Measurements from ENCODE around the gene UQCC2.
A peak's percentile ranks its signal among the peaks of the same experiment; 100 is the strongest.

The UQCC2 gene

GRCh38 chr6:33744001-33744848 lies 32.7 kb upstream of the UQCC2 start:
- peak; percentile 69 for DNase-seq

DNA sequence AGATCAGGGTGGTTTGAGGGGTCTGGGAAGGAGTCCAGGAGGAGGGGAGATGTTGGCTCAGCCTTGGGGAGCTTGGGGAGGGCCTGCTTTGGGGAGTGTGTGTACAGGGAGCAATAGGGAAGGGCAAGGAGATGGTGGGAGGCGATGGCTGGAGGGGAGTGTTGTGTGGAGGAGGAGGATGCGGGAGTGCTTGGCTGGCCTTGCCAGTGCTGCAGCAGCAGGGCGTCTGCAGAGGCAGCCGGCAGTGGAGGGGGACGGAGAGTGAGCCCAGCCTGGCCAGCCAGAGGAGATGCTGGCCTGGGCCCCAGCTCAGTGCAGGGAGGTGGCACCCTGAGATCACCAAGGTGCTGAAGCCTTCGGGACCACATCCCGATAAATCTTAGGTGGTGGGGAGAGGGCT lies 31.3 kb upstream of the UQCC2 start:
- DNase-seq, result no peak

- peak; percentile 23 for DNase-seq
Observed at GRCh38 chr6:33742092-33742491, 30.6 kb upstream of the UQCC2 start.

GRCh38 chr6:33740794-33741193 lies 29.3 kb upstream of the UQCC2 start:
- no peak for DNase-seq

GRCh38 chr6:33740204-33740608 lies 28.7 kb upstream of the UQCC2 start:
- DNase-seq, result no peak

- no peak for DNase-seq
Observed at GRCh38 chr6:33739571-33739970, 28.1 kb upstream of the UQCC2 start.

GRCh38 chr6:33738879-33739278 lies 27.4 kb upstream of the UQCC2 start:
- no peak for DNase-seq

GRCh38 chr6:33738153-33738552 lies 26.7 kb upstream of the UQCC2 start:
- DNase-seq, result no peak

- no peak for DNase-seq
Observed at GRCh38 chr6:33737267-33738026, 25.9 kb upstream of the UQCC2 start.

DNA sequence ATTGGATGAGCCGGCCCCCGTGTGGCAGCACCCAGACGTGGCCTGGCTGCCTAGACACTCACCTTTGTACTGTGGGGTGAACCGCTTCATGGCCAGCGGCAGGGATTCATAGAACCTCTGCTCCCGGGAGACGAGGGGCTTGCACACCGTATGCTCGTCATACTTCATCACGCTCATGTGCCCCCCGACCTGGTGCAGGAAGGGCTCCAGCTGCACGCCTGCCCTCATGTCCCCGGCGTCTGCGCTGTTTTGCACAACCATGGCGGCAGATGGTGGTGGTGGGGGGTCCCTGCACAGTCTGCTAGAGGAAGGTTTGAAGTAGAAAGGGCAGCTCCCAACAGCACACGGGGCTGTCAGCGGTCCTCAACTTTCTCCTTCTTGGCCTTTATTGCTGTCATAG lies 23.7 kb upstream of the UQCC2 start:
- no peak for DNase-seq

DNA sequence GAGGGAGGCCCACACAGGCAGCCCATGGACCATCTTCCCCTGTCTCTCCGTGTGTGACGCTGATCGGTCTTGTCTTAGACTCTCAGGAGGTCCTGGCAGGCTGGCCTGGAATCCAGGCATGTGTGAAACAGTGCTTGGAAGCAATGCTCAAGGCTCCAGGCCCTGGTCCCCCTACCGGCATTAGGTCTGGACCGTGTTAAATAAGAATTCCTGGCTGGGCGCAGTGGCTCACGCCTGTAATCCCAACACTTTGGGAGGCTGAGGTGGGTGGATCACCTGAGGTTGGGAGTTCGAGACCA lies 22.2 kb upstream of the UQCC2 start:
- DNase-seq, result no peak

GRCh38 chr6:33732817-33733708 lies 21.6 kb upstream of the UQCC2 start:
- DNase-seq, result peak; percentile 38

- no peak for DNase-seq
Observed at GRCh38 chr6:33732385-33732784, 20.9 kb upstream of the UQCC2 start.

GRCh38 chr6:33731751-33732282 lies 20.3 kb upstream of the UQCC2 start:
- DNase-seq, result no peak

DNA sequence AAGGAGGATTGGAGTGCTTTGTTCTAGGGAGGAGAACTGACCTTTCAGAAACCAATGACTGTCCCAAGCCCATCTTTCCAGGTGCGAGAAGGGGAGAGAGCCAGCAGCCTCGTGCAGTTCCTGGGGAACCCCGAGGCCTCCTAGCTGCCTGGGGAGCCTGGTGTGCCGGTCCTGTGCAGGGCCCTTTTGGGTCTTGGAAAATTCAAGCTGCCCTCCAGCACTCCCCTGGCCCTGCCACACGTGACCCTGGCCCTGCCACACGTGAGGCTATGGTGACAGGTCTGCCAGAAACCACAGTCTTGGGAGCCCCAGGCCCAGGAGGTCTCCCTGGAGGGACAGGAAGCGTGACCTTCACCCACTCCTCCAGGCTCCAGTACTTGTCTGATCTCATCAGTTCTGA lies 19.5 kb upstream of the UQCC2 start:
- no peak for DNase-seq

DNA sequence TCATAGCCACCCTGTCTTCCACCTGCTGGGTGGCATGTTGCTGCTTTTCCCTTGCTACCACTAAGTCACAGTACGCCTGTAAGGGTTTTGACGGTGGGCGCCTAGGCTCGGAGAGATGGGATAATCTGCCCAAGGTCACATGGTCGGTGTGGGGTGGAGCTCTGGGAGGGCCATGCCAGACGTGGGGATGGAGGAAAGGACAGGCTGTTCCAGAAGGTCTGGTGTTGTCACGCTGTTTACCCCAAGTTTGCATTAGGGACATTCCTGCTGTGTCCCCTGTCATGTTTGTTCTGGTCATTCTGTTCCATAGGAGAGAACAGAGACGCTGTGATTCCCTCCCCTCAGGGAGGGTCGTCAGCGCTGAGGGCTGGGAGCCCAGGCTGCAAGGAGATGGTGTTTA lies 19.1 kb upstream of the UQCC2 start:
- no peak for DNase-seq

- no peak for DNase-seq
Observed at GRCh38 chr6:33729059-33729458, 17.6 kb upstream of the UQCC2 start.

DNA sequence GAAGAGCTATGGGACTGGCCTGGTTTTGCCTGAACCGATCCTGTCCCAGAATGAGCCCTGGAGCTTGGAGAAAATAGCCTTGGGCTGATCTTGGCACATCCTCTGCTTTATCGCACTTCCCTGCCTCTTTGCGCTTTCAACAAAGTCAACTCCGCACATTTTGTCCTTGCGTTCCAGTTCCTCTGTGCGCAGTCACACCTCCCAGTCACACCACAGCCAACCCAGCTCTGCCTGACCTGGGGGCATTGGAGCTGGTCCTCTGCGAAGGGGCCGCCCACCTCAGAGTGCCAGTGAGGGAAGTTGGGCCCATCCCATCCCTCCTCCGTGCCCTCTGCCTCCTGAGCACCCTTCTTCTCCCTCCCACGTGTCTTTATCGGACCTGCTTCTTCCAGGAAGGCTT lies 16.9 kb upstream of the UQCC2 start:
- no peak for DNase-seq

DNA sequence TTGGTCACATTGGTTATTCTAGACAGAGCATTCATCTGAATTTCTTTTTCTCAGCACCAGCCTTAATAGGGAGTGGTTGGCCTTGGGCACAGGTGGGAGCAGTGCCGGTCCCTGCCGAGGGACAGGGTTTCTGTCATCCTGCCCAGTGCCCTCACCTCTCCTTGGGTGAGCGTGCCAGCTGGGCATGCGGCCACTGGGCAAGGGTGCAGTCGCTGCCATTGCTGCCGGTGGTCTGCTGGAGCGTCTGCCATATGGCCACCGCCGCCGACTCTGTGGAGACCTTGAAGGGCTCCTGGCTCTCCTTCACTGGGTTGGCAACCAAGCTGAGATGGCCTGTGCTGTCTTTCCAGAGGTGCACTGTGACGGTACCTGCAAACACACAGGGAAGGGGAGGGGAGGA lies 16.4 kb upstream of the UQCC2 start:
- DNase-seq, result no peak

- no peak for DNase-seq
Observed at GRCh38 chr6:33727126-33727525, 15.6 kb upstream of the UQCC2 start.

- no peak for DNase-seq
Observed at GRCh38 chr6:33726696-33727095, 15.2 kb upstream of the UQCC2 start.

- DNase-seq, result no peak
Observed at GRCh38 chr6:33725891-33726673, 14.6 kb upstream of the UQCC2 start.
